Prostate gland (tissue), 2 donors: Measurements from ENCODE around the gene USP38.

ENCODE experiments used
- POLR2A ChIP-seq: fragments of 450-650 bp; IDR thresholded peaks from one replicate; pipeline ENCODE4 v1.6.1; 2016; ENCODE audit warnings: antibody characterized with exemption, mild to moderate bottlenecking
- TF ChIP-seq, protein P1 (sequence below), 4 experiments: fragments of 200-600 bp in 2 of 4; fragments of 450-650 bp in 2 of 4; sonication (generic) in 2 of 4; IDR thresholded peaks; 1 replicate in 3 of 4; 2 replicates in 1 of 4; pipeline ENCODE4 v1.5.1; 2016 to 2019; ENCODE audit warnings: antibody characterized with exemption in 4 of 4, mild to moderate bottlenecking in 2 of 4, moderate library complexity in 2 of 4

- TF ChIP-seq, protein P1, sequence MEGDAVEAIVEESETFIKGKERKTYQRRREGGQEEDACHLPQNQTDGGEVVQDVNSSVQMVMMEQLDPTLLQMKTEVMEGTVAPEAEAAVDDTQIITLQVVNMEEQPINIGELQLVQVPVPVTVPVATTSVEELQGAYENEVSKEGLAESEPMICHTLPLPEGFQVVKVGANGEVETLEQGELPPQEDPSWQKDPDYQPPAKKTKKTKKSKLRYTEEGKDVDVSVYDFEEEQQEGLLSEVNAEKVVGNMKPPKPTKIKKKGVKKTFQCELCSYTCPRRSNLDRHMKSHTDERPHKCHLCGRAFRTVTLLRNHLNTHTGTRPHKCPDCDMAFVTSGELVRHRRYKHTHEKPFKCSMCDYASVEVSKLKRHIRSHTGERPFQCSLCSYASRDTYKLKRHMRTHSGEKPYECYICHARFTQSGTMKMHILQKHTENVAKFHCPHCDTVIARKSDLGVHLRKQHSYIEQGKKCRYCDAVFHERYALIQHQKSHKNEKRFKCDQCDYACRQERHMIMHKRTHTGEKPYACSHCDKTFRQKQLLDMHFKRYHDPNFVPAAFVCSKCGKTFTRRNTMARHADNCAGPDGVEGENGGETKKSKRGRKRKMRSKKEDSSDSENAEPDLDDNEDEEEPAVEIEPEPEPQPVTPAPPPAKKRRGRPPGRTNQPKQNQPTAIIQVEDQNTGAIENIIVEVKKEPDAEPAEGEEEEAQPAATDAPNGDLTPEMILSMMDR (IDR thresholded peaks at IDR 0.05): no peak
- no peak for TF ChIP-seq POLR2A
Measured at GRCh38 chr4:143188136-143189088, 3.7 kb downstream of the USP38 start.
